ENCODE data around the gene SMIM13.

GRCh38 chr6:11128608-11129007 is 35.0 kb downstream of the SMIM13 start:
- TF ChIP-seq CTCF (IDR thresholded peaks at IDR 0.05) = no peak
- no peak for TF ChIP-seq POLR2A (IDR thresholded peaks at IDR 0.05)

Data from esophagus squamous epithelium (tissue), 4 donors.